HEK293T (cell line): ENCODE data around the gene FHIT.

Source experiments
- CTCF ChIA-PET: fragments of 350-600 bp; formaldehyde crosslinking; extraction: SDS; loops from one replicate; lab custom pipeline; 2021; ENCODE audit warnings: antibody characterized with exemption, inconsistent platforms; lab: Yijun Ruan, JAX
- POLR2A ChIA-PET: fragments of 350-600 bp; formaldehyde crosslinking; extraction: SDS; loops from one replicate; lab custom pipeline; 2020; ENCODE audit warnings: antibody characterized with exemption, inconsistent platforms; lab: Yijun Ruan, JAX
- DNase-seq: peaks from one replicate; pipeline ENCODE4 v3.0.0; 2012; ENCODE audit warnings: mixed read lengths; ENCODE audit errors: extremely low spot score
- ARNT ChIP-seq: fragments of 450-650 bp; IDR thresholded peaks from 2 replicates; pipeline ENCODE4 v1.6.1; 2017; ENCODE audit warnings: mild to moderate bottlenecking
- BHLHE40 ChIP-seq: fragments of 450-650 bp; IDR thresholded peaks from 2 replicates; pipeline ENCODE4 v1.6.1; 2016; ENCODE audit warnings: mild to moderate bottlenecking, moderate library complexity, borderline replicate concordance
- CTBP1 ChIP-seq: fragments of 450-650 bp; IDR thresholded peaks from 2 replicates; pipeline ENCODE4 v1.6.1; 2016; ENCODE audit warnings: borderline replicate concordance
- ELF4 ChIP-seq: fragments of 450-650 bp; IDR thresholded peaks from 2 replicates; pipeline ENCODE4 v1.6.1; 2017; ENCODE audit warnings: antibody characterized with exemption
- FOXA1 ChIP-seq: fragments of 450-650 bp; IDR thresholded peaks from 2 replicates; pipeline ENCODE4 v1.6.1; 2016; ENCODE audit warnings: mild to moderate bottlenecking
- FOXK2 ChIP-seq: fragments of 450-650 bp; IDR thresholded peaks from 2 replicates; pipeline ENCODE4 v1.6.1; 2016; ENCODE audit warnings: mild to moderate bottlenecking
- FOXM1 ChIP-seq: fragments of 450-650 bp; IDR thresholded peaks from 2 replicates; pipeline ENCODE4 v1.6.1; 2017; ENCODE audit warnings: mild to moderate bottlenecking, borderline replicate concordance
- HDGF ChIP-seq: fragments of 450-650 bp; IDR thresholded peaks from 2 replicates; pipeline ENCODE4 v1.6.1; 2017; ENCODE audit warnings: antibody characterized with exemption, borderline replicate concordance
- L3MBTL2 ChIP-seq: fragments of 450-650 bp; conservative IDR thresholded peaks from 2 replicates; pipeline ENCODE4 v1.6.1; 2016; ENCODE audit warnings: mild to moderate bottlenecking
- LEF1 ChIP-seq: fragments of 450-650 bp; IDR thresholded peaks from 2 replicates; pipeline ENCODE4 v1.6.1; 2017; ENCODE audit warnings: mild to moderate bottlenecking, borderline replicate concordance
- NFRKB ChIP-seq: fragments of 450-650 bp; IDR thresholded peaks from 2 replicates; pipeline ENCODE4 v1.6.1; 2016; ENCODE audit warnings: mild to moderate bottlenecking, moderate library complexity
- PKNOX1 ChIP-seq: fragments of 450-650 bp; IDR thresholded peaks from 2 replicates; pipeline ENCODE4 v1.6.1; 2016
- SP1 ChIP-seq: fragments of 450-650 bp; IDR thresholded peaks from 2 replicates; pipeline ENCODE4 v1.6.1; 2017
- SUZ12 ChIP-seq: fragments of 450-650 bp; IDR thresholded peaks from 2 replicates; pipeline ENCODE4 v1.6.1; 2016; ENCODE audit warnings: mild to moderate bottlenecking
- TARDBP ChIP-seq: fragments of 450-650 bp; IDR thresholded peaks from 2 replicates; pipeline ENCODE4 v1.6.1; 2016
- ZNF384 ChIP-seq: fragments of 450-650 bp; IDR thresholded peaks from 2 replicates; pipeline ENCODE4 v1.6.1; 2016

FHIT gene

GRCh38 chr3:60073228-60073627 lies 1178.0 kb downstream of the FHIT start:
- CTCF ChIA-PET: no interaction called here
- POLR2A ChIA-PET: no interaction called here
- no peak for DNase-seq
- no peak for TF ChIP-seq SUZ12
- TF ChIP-seq ARNT: no peak

GRCh38 chr3:60070366-60070765 lies 1180.9 kb downstream of the FHIT start:
- ChIA-PET POLR2A (no interaction called here), CTCF (no interaction called here)
- DNase-seq: no peak
- TF ChIP-seq BHLHE40: no peak
- no peak for TF ChIP-seq PKNOX1
- no peak for TF ChIP-seq TARDBP
- no peak for TF ChIP-seq LEF1
- no peak for TF ChIP-seq FOXA1
- TF ChIP-seq ARNT: no peak
- no peak for TF ChIP-seq FOXM1
- no peak for TF ChIP-seq SUZ12
- TF ChIP-seq NFRKB: no peak
- TF ChIP-seq HDGF: no peak
- TF ChIP-seq CTBP1: no peak
- TF ChIP-seq L3MBTL2: no peak
- TF ChIP-seq FOXK2: no peak
- no peak for TF ChIP-seq SP1

- TF ChIP-seq SP1 (no peak), BHLHE40 (no peak), ZNF384 (no peak), L3MBTL2 (no peak), FOXA1 (no peak), TARDBP (no peak), FOXK2 (no peak), HDGF (no peak), CTBP1 (no peak), SUZ12 (no peak), LEF1 (no peak), PKNOX1 (no peak), ARNT (no peak), ELF4 (no peak), NFRKB (no peak), FOXM1 (no peak)
- ChIA-PET POLR2A (no interaction called here), CTCF (no interaction called here)
- no peak for DNase-seq
Observed at GRCh38 chr3:60065227-60065868, 1185.9 kb downstream of the FHIT start.

GRCh38 chr3:60064210-60065178 lies 1186.8 kb downstream of the FHIT start:
- ChIA-PET CTCF (no interaction called here), POLR2A (no interaction called here)
- DNase-seq: no peak
- TF ChIP-seq SUZ12 (no peak), BHLHE40 (no peak), ARNT (no peak), HDGF (no peak), SP1 (no peak), FOXK2 (no peak), CTBP1 (no peak)

GRCh38 chr3:60056404-60056803 lies 1194.8 kb downstream of the FHIT start:
- TF ChIP-seq ZNF384 (no peak), BHLHE40 (no peak), L3MBTL2 (no peak), ELF4 (no peak), NFRKB (no peak), FOXM1 (no peak), ARNT (no peak), LEF1 (no peak), PKNOX1 (no peak), CTBP1 (no peak), HDGF (no peak), FOXA1 (no peak), FOXK2 (no peak), SUZ12 (no peak)
- no peak for DNase-seq
- CTCF ChIA-PET: no interaction called here
- POLR2A ChIA-PET: no interaction called here

GRCh38 chr3:60055765-60056164 lies 1195.5 kb downstream of the FHIT start:
- ChIA-PET POLR2A (no interaction called here), CTCF (interaction anchor here (0.6 to 0.7 kb wide), 2 partner anchors 28 to 321 kb away, joined by 7 to 10 read pairs; no protein-coding TSS in a partner anchor)
- no peak for TF ChIP-seq LEF1
- TF ChIP-seq SP1: no peak
- no peak for TF ChIP-seq FOXK2
- TF ChIP-seq ZNF384: no peak
- TF ChIP-seq CTBP1: no peak
- TF ChIP-seq FOXM1: no peak
- TF ChIP-seq BHLHE40: no peak
- TF ChIP-seq ELF4: no peak
- no peak for TF ChIP-seq PKNOX1
- no peak for TF ChIP-seq L3MBTL2
- TF ChIP-seq TARDBP: no peak
- no peak for TF ChIP-seq ARNT
- no peak for TF ChIP-seq SUZ12
- TF ChIP-seq HDGF: no peak
- TF ChIP-seq NFRKB: no peak
- TF ChIP-seq FOXA1: no peak

More at GRCh38 chr3:60055765-60056164, 1195.5 kb downstream of the FHIT start:
- no peak for DNase-seq
